GM20431 (cell line): ENCODE results near the gene AQP1.

Experiments
- in situ Hi-C: fragments of 300-500 bp; cut with MseI, MboI; formaldehyde crosslinking; loops from one replicate; pipeline ENCODE4 v1.15.0; 2020; ENCODE audit warnings: low sequenced_read_pairs; ENCODE audit not compliant: unreplicated experiment

Gene AQP1

DNA sequence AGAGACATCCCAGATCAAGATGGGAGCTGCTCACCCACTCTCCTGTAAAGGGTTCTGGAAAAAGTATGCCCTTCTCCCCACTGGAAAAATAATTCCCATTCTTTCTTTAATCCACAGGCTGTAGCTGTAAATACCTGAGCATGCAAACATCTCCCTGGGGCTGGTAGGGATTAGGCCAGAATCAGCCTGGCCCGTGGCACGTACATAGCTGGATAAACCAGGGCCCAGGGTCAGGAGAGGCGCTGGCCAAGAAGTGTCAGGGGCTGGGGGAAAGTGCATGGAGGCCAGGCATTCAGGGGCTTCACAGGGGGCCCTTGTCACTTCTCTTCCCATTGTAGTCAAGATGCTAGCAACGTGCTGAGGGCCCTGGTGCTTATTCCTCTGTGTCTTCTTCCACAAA lies 30.7 kb upstream of the AQP1 start:
- in situ Hi-C loops = no loop called here

DNA sequence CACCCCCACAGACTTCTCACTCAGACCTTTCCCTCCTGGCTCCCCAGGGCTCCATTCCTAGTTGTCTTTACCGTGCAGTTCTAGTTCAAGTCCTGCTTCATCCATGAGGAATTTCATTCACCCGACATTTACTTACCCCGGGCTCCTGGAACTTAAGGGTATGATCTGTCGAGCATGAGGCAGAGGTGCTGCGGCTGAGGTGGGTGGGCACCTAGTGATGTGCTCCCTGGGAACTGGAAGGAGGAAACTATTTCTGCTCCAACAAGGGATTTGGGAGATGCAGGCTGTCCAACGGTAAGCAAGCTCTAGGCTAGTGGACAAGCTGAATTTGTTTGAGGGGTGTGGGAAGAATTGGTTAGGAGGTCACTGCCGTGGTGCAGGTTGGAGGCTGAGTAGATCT lies 30.2 kb upstream of the AQP1 start:
- in situ Hi-C loops = no loop called here

DNA sequence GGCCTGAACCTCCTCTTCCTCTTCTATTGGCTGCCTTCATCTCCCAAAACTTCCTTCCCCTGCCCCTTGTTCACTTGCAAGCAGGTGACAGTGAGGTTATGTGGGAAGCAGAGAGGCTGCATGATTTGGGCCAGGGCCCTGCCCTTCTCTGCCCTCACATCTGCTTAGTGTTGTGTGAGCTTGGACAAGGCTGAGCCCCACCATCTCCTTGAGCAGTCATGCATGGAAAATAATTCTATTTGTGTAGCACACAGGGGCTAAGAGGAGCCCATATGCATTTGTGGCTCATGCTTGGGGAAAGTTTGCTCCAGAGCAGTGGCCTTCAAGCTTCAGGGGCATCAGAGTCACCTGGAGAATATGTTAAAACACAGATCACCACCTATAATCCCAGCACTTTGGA lies 26.8 kb upstream of the AQP1 start:
- in situ Hi-C loops = no loop called here

DNA sequence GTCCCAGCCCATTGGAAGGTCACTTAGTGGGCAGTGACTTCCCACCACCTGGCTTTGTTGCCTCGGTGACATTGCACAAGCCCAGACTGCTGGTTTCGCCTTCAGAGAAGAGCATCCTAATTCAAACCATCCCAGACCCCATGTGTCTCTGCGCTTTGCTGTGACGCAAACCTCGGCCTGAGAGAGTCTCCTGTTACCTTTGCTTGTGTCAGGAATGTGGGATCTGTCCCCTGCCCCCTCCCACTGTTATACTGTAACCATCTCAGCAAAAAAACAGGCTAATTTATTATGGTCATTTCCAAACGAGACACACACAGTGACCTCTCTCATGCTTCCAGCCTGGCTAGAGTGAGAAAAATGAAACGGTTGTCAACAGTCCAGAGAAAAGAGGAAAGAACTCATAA lies 25.0 kb upstream of the AQP1 start:
- in situ Hi-C loops = no loop called here

DNA sequence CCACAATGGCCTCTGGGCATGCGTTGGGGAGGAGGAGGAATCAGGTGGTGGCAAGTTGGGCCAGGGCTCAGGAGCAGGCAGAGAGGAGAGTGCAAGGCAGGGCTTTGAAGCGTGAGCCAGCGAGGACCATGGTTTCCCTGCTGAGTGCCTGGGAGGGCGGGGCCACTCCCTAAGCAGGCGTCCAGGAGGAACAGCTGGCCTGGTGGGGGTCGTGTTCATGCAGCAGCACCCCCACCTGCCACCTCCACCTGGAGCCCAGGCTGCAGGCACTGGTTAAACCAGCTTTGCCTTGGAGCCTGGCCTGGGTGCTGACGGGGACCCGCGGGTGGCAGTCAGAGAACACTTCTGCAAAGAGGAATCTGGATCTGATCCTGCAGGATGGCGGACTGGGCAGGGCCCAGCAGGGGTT lies 24.2 kb upstream of the AQP1 start:
- in situ Hi-C loops = no loop called here

DNA sequence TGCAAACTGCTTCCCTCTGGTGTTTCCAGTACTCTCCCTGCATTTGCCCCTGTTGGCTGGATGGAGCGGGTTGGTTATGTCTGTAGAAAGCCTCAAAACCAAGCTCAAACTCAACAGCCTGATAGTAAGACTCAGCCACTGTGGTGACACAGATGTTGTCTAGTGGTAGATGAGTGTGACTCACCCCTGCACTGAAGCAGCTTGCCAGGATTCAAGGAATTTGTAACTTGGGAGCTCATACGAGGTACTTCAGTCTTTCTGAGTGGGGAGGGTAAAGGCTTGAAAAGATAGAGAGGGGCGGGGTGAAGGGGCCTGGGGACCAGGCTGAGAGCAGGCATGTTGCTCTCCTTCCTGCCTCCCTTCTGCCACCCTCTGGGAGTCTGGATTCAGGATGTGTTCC lies 22.9 kb upstream of the AQP1 start:
- in situ Hi-C loops = no loop called here

DNA sequence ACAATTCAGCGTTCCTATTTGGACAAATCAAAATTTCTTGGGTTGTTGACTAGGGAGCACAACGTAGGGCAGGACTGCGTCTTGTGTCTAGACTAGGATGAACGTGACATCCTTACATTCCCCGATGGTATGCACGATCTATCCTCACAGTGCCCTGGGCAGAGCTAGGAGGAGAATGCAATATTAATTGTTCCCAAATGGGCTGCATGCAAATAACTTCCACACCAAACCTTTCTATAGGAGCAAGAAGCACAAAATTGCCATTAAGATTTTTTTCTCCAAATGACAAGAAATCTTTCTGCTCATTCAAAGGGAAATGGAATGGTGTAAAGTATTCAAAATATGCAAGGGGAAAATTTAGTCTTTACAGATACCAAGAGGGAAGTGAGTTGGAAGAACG lies 21.4 kb upstream of the AQP1 start:
- in situ Hi-C loops = no loop called here

DNA sequence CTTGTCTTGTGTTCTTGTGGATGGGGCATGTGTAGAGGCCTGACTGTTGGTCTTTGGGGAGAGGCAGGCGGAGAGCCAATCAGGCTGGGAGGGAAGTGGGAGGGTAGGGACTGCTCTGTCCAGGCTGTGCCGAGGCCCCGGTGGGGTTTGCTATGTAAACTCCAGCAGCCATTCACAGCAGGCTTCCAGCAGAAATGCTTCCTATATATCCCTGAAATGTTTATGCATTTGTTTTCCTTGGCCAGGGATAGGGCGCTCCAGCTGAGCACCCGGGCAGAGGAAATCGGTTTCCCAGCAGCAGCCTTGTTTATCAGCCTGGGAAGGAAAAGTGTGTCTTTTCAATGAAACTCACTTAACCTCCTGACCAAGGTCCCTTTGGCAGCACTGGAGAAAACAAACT lies 18.3 kb upstream of the AQP1 start:
- in situ Hi-C loops = no loop called here

DNA sequence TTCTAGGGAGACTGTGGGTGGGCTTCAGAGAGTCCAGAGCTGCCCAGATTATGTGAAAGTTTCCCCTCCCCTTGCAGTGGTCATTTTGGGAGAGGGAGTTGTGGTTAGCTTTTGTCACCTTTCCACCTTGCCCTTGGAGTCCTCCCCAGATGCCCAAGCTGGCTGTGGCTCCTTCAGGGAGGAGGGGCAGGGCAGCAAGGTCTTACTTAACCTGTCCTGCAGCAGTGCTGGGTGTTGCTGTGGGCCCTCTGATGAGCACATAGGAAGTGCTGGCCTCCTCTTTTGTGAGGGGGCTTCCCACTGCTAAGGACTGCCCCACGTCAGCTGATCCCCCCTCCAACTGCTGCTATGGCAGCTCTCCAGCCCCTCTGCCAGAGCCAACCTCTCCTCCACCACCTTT lies 17.6 kb upstream of the AQP1 start:
- in situ Hi-C loops = no loop called here

DNA sequence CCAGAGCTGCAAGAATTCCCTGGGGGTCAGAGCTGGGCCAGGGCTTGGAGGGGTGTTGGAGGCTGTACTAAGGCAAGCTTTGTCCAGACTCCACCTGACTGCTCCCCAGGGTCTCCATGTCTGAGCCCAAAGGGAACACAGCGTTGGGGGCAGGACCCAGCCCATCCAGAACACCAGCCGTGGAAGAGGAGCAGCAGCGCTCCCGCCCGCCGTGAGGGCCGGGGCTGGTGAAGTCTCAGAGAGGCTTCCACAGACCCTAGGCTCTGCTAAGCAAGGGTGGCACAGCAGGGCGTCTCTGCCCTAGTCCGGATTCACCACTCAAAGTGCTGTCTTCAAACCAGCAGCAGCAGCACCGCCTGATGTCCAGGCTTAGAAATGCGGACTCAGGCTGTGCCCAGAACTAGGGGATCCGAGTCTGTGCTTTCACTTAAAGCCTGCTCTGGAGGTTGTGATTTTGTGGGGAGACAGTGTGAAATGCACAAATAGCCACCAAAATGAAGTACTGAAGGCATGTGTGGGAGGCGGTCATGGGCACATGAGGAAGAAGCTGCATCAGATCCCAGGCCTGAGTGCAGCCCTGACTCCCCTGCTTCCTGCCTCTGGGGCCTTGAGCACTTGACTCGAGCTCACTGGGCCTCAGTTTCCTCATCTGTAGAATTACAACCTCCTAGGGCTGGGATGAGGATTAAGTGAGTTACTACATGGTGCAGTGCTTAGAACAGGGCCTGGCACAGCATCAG lies 16.6 kb upstream of the AQP1 start:
- in situ Hi-C loops = no loop called here

DNA sequence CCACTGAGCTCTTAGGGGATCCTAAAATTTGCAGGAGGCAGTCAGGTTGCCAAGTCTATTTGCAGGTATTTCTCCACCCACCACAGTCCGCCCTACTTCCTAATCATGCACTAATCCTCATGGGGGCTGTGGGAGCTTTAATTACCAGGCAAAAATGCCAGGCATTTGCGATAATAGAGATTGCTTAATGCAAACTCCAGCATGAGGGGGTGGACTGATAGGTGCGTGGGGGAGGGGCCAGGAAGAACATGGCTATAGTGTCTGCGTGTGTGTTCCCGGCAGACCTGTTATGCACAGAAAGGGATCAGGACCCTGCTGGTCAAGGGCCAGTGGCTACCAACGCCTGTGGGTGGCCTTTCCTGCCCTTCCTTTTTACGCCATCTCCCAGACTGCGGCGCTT lies 15.6 kb upstream of the AQP1 start:
- in situ Hi-C loops = no loop called here

DNA sequence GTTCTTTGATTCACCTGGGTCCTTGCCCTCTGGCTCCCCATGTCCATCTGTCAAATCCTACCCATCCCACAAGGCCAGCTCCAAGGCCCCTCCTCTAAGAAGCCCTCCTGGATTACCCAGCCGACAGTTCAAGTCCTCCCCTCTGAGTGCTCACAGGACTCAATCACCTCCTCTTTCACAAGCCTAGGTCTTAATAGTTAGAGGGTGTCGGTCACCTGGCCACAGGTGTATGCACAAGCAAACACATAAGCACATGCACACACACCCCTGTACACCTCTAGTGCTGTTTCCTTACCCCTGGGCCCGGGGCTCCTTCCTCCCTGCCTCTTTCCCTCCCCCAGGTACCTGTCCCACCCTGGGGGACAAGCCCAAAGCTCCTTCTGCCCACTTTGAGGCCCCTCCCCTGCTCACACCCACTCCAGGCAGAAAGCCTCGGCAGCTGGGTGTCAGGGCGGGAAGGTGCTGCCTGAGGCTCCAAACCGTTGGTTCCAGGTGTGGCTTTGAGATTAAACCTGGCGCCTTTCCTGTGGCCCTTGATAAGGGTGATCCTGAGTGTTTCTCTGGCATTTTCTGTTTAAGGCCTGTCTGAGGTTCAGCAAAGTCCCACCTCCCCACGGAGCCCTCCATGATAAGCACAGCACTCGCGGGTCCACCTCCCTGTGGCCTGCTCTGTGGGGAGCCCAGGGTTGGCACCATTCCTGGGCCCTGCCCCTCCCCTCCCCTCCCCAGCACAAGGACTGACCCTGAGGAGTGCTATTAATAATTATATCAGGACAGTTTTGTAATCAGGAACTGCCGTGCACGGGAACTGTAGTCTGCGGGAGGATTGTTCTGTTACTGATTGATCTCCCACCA lies 14.6 kb upstream of the AQP1 start:
- in situ Hi-C loops = no loop called here

DNA sequence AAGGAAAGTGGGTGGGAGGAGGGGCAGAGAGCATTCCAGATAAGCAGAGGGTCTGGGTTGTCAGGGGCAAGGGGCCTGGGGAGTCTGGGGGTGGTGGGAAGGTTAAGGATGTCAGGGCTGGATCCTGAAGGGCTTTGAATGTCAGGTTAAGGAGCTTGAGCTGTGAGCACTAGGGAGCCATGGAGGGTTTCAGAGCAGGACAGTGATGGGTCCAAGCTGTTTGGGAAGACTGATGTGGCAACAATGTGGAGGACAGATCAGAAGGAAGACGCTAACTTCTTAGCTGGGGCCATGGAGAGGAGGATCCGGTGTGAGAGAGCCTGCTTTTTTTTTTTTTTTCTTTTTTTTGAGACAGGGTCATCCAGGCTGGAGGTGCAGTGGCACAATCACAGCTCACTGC lies 13.9 kb upstream of the AQP1 start:
- in situ Hi-C loops = no loop called here

DNA sequence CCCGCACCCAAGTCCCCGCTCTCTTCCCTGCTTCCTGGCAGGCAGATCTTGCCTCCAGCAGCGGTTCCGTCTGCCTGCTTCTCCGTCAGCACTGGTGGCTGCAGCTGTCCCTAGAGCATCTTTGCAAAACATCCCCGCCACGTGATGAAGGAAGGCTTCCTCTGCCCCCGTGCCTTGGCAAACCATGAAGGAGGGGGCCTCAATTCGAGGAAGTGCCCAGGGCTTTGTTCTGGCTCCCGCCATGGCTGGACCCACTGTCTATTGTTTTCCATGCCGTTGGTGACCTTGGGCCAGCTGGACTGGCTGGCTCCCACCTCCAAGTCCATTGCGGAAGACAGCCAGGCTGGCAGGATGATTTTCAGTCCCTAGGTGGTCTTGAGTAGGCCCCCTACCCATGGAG lies 13.2 kb upstream of the AQP1 start:
- in situ Hi-C loops = no loop called here

DNA sequence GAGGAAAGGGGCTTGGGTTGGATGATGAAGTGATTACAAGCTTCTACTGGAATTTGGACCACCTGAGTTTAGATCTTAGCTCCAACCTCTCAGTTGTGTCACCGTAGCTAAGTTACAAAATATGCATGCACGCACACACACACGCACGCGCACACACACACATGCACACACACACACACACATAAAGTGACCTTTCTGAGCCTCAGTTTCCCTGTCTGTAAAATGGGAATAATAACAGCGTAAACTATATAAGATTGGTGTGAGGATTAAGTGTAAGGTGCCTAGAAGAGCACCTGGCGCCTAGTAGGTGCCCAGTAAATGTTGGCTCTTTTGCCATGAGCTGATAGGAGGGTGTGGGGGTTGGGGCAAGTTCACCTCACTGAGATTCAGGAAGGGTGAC lies 12.6 kb upstream of the AQP1 start:
- in situ Hi-C loops = no loop called here

DNA sequence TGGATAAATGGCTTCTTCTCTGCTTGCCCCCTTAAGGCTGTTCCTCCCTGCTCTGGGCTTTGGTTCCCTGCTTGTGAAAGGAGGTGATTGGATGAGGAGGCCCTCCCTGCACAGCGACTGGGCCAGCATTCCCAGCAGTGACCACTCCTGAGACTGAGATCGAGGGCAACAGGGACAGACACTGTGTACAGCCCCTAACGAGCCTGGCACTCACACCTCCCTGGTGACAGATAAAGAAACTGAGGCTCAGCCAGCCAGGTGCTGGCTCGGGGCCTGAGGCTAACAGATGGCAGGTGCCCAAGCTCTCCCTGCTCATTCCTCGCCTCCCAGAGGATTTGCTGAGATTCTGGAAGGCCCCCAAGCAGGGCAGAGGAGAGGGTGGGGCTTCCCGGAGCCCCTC lies 12.0 kb upstream of the AQP1 start:
- in situ Hi-C loops = no loop called here

DNA sequence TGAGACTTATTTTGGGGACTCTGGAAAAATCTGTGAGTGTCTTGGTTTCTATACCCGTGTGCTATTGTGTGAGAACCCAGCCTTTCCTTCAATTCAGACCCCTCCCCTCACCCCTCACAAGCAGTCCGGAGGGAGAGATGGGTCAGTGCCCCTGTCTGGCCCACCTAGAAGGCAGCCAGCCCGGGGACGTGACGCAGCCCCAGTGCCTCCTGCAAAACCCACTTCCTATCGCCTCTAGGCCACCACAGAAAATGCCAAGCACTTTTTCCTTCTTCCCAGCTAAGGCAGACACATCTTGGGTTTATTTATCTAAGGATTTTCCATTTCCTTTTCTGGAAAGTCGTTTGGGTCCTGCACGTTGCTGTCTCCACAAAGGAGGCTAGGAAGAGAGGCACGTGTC lies 11.6 kb upstream of the AQP1 start:
- in situ Hi-C loops = no loop called here

DNA sequence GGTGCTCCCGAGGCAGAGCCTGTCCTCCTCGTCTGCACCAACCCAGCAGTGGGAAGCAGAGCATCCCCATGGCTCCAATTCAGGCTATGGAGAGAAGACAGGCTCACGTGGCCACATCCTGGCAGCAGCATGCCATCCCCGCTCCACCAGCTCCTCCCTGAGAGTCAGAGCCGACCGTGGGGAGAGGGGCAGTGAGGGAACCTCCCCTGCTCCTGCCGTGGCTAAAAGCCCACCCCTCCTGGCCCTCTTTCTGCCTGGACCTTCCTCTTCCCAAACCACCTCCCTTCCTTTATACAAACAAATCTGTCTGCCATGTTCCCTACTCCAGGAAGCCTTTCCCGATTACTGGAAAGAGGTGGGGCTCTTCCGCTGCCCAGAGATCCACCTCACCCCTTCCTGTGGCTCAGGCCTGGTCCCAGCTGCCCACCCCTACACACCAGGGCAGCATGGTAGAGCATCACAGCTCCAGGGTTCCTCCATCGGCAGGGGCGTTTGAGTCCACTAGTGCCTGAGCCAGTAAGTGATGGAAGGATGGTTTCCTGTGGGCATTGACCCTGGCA lies 10.8 kb upstream of the AQP1 start:
- in situ Hi-C loops = no loop called here

DNA sequence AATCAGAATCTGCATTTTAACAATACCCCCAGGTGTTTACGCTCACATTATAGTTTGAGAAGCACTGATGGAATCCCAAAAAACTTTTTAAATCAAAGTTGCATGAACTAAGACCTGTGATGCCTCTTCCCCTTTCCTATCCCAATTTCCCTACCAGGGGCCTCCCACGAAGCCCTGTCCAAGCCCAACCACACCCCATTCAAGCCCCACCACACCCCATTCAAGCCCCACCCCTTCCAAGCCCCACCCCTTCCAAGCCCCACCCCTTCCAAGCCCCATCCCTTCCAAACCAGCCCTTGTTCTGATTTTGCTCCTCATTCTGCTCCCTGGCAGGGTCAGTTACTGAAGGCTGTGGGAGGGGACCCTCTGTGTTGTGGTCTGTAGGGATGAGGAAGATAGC lies 9.8 kb upstream of the AQP1 start:
- in situ Hi-C loops = no loop called here

DNA sequence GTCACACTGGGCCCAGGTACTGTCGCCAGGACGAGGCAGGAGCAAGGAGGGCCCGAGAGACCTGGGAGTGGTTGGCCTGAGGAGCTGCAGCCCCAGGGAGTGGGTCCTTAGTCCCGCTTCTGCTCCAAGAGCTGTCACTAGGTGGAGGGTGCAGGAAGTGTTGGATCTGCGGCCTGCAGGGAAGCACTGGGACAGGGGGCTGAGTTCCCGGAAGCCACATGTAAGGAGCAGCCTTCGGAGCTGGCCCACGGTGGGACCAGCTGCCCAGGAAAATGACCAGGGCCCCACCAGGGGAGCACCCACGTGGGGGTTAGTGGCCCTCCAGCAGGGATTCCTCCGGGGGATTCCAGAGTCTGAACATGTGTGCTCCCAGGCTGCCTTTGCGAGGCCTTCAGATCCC lies 9.2 kb upstream of the AQP1 start:
- in situ Hi-C loops = no loop called here

DNA sequence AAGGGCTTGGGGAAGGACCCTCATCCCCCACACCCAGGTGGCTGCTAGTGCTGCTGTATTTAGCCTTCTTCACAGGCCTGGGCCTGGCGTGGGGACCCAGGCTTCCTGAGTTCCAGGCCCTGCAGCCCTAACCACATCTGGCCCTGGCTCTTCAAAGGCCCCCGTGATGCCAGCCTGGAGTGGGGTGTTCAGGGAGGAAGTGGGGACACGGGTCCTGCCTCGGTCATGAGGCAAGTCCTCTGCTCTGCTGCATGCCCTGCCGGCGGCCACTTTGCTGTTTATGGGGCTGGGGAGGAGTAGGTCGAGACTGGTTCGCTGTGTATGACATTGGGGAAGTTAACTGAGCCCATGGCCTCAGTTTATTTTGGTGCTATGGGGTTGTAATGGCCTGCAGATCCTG lies 8.5 kb upstream of the AQP1 start:
- in situ Hi-C loops = no loop called here
